ENCODE data around the gene CSTF3.

Gene CSTF3

GRCh38 chr11:33195462-33196173 is 34.3 kb upstream of the CSTF3 start:
- Histone ChIP-seq H3K27ac (no peak overlapping the region), H3K9ac (no peak overlapping the region), H3K9me3 (ENCODE audit: control insufficient read depth, low read length) (no peaks in the 10 kb centered on the region), H3K36me3 (ENCODE audit: control insufficient read depth, insufficient read depth, low read length) (no peaks in the 10 kb centered on the region), H3K4me1 (no peaks in the 10 kb centered on the region), H3K27me3 (ENCODE audit: control insufficient read depth, insufficient read depth, low read length) (no peaks in the 10 kb centered on the region), H2AFZ (no peak overlapping the region), H3K4me2 (ENCODE audit: low read length) (no peak overlapping the region), H3K79me2 (no peaks in the 10 kb centered on the region), H3K4me3 (ENCODE audit: low read depth, low read length) (no peak overlapping the region)
- no peak for TF ChIP-seq CTCF (IDR thresholded peaks at IDR 0.05)

GRCh38 chr11:33194455-33194854 is 33.2 kb upstream of the CSTF3 start:
- no peak overlapping the region for H3K9ac ChIP-seq

GRCh38 chr11:33191467-33191866 is 30.2 kb upstream of the CSTF3 start:
- H3K4me2 ChIP-seq (ENCODE audit: low read length), result no peak overlapping the region
- no peak overlapping the region for H3K27ac ChIP-seq
- no peak overlapping the region for H3K9ac ChIP-seq
- TF ChIP-seq CTCF (IDR thresholded peaks at IDR 0.05), result no peak
- no peaks in the 10 kb centered on the region for H3K9me3 ChIP-seq (ENCODE audit: control insufficient read depth, low read length)
- no peaks in the 10 kb centered on the region for H3K4me1 ChIP-seq
- H3K4me3 ChIP-seq (ENCODE audit: low read depth, low read length), result no peak overlapping the region
- H3K79me2 ChIP-seq, result no peaks in the 10 kb centered on the region
- no peaks in the 10 kb centered on the region for H3K27me3 ChIP-seq (ENCODE audit: control insufficient read depth, insufficient read depth, low read length)
- no peak overlapping the region for H2AFZ ChIP-seq
- no peaks in the 10 kb centered on the region for H3K36me3 ChIP-seq (ENCODE audit: control insufficient read depth, insufficient read depth, low read length)

More at GRCh38 chr11:33194455-33194854, 33.2 kb upstream of the CSTF3 start:
- Histone ChIP-seq H3K4me3 (ENCODE audit: low read depth, low read length) (no peak overlapping the region), H3K27me3 (ENCODE audit: control insufficient read depth, insufficient read depth, low read length) (no peaks in the 10 kb centered on the region), H3K4me1 (no peaks in the 10 kb centered on the region), H3K36me3 (ENCODE audit: control insufficient read depth, insufficient read depth, low read length) (no peaks in the 10 kb centered on the region), H3K79me2 (no peaks in the 10 kb centered on the region), H2AFZ (no peak overlapping the region), H3K27ac (no peak overlapping the region), H3K9me3 (ENCODE audit: control insufficient read depth, low read length) (no peaks in the 10 kb centered on the region), H3K4me2 (ENCODE audit: low read length) (no peak overlapping the region)
- TF ChIP-seq CTCF (IDR thresholded peaks at IDR 0.05), result no peak

- no peak overlapping the region for H2AFZ ChIP-seq
- H3K9me3 ChIP-seq (ENCODE audit: control insufficient read depth, low read length), result no peaks in the 10 kb centered on the region
- no peaks in the 10 kb centered on the region for H3K4me1 ChIP-seq
- H3K27me3 ChIP-seq (ENCODE audit: control insufficient read depth, insufficient read depth, low read length), result no peaks in the 10 kb centered on the region
- TF ChIP-seq CTCF (IDR thresholded peaks at IDR 0.05), result no peak
- no peak overlapping the region for H3K4me3 ChIP-seq (ENCODE audit: low read depth, low read length)
- H3K4me2 ChIP-seq (ENCODE audit: low read length), result no peak overlapping the region
- no peaks in the 10 kb centered on the region for H3K36me3 ChIP-seq (ENCODE audit: control insufficient read depth, insufficient read depth, low read length)
- H3K27ac ChIP-seq, result no peak overlapping the region
- no peaks in the 10 kb centered on the region for H3K79me2 ChIP-seq
- no peak overlapping the region for H3K9ac ChIP-seq
Measured at GRCh38 chr11:33187998-33188722, 26.9 kb upstream of the CSTF3 start.

All from parathyroid adenoma (tissue), 2 donors.